HT-29 (cell line): ENCODE data around the gene CERS1. TPM values are rescaled to one million over a fixed set of nuclear protein-coding genes. Genes with fewer than 3 reads are reported as not detected.
A peak's percentile ranks its signal among the peaks of the same experiment; 100 is the strongest.

Source experiments
- DNase-seq: peaks from one replicate; pipeline ENCODE4 v3.0.0-alpha.2; 2015; ENCODE audit warnings: low spot score
- total RNA-seq: library from RNA; depleted of rRNA; stranded (reverse); fragments of >200 nt; shearing (Covaris generic); gene quantifications from 2 replicates; pipeline ENCODE4 v1.2.3, GENCODE V29; 2014; rRNA removed

The CERS1 gene, protein sequence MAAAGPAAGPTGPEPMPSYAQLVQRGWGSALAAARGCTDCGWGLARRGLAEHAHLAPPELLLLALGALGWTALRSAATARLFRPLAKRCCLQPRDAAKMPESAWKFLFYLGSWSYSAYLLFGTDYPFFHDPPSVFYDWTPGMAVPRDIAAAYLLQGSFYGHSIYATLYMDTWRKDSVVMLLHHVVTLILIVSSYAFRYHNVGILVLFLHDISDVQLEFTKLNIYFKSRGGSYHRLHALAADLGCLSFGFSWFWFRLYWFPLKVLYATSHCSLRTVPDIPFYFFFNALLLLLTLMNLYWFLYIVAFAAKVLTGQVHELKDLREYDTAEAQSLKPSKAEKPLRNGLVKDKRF
- total RNA-seq, result not detected in 2 replicates

DNA sequence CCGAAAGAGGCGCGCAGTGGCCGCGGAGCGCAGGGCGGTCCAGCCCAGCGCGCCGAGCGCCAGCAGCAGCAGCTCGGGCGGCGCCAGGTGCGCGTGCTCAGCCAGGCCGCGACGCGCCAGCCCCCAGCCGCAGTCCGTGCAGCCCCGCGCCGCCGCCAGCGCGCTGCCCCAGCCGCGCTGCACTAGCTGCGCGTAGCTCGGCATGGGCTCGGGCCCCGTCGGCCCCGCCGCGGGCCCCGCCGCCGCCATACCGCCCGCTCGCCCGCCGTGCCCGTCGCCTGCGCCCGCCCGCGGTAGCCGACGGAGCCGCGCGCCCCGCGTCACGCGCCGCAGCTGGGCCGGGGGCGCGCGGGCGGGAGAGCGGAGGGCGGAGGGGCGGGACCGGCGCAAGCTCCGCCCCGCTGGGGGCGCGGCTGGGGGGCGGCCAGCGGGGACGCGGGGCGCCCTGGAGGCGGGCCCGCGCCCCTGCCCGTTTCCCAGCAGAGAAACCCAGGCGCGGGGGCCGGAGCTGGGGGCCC is at the start of gene CERS1:
TSS of gene CERS1 (minus strand) at position 335 of the 518 bp plus-strand sequence. CDS start at position 249, 86 bp downstream.
- DNase-seq, result no peak

DNA sequence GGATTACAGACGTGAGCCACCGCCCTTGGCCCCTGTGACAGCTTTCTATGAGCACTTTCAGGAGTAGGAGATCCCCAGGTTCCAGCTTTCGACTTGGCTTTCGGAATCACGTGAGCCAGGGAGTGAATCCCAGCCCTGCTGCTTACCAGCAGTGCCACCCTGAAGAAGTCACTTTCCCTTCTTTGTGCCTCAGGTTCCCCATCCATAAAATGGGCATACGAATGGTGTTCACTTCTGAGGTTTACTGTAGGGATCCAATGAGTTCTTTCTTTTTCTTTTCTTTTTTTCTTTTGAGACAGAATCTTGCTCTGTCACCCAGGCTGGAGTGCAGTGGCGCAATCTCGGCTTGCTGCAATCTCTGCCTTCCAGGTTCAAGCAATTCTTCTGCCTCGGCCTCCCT is 49.3 kb upstream of the CERS1 start:
- DNase-seq, result no peak

DNA sequence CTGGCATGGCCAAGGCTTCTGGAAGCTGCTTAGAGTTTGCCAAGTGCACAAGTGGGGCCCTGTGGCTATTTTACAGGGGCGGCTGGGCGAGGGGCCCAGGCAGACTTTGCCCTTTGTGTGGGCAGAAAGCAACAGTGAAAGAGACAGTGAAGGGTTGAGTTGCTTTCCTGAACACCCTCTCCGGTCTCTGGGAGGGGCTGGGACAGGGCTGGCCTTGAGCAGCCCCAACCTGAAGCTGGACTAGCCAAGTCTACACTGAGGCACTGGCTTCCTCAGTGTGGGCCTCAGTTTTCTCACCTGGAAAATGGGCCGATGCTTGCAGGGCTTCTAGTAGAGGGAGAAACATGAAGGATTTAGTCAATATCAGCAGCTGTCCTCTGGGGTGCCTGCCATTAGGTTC is 47.5 kb upstream of the CERS1 start:
- DNase-seq, result no peak

DNA sequence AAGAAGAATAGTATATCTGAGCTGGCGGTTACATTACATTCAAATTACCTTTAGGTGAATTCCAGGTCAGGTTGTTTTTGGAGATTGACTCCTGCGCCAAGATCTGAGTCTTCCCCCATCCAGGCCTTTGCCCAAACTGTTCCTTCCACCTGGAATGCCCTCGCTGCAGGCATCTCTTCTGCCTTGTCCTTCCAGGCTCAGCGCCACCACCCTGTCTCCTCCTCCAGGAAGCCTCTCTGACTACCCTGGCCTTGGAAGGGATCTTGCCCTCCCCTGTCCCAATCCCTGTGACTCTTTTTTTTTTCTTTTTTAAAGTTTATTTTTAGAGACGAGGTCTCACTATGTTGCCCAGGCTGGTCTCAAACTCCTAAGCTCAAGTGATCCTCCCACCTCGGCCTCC is 46.7 kb upstream of the CERS1 start:
- no peak for DNase-seq

DNA sequence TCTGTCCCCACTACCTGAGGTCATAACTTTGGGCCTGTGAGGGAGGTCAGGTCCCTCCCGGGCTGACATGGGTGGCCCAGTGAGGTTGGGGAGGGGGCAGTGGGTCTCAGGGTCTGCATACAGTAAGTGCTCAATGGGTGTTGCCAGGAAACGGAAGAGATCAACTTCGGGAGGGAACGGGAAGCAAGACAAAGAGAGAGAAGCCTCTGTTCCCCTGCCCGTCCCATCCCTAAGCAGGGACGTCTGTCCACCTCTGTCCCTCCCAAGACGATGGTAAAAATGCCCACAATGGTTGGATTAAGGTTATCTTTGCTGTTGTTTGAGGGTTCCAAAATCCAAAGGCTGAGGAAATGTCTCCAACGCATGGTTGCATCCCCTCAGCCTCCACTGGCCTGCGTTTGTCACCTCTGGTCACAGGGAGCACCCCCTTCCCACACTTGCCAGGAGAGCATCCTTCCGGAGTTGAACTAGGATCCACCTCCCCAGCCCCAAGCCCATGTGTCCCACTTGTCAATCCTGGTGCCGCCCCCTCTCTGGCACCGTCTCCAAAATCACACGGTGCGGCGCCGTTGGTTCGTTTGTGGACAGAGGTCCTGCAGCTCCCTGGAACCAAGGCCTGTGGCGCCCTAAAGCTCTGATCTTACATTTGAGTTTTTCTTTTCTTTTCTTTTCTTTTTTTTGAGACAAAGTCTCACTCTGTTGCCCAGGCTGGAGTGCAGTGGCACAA is 45.8 kb upstream of the CERS1 start:
- DNase-seq, result no peak

DNA sequence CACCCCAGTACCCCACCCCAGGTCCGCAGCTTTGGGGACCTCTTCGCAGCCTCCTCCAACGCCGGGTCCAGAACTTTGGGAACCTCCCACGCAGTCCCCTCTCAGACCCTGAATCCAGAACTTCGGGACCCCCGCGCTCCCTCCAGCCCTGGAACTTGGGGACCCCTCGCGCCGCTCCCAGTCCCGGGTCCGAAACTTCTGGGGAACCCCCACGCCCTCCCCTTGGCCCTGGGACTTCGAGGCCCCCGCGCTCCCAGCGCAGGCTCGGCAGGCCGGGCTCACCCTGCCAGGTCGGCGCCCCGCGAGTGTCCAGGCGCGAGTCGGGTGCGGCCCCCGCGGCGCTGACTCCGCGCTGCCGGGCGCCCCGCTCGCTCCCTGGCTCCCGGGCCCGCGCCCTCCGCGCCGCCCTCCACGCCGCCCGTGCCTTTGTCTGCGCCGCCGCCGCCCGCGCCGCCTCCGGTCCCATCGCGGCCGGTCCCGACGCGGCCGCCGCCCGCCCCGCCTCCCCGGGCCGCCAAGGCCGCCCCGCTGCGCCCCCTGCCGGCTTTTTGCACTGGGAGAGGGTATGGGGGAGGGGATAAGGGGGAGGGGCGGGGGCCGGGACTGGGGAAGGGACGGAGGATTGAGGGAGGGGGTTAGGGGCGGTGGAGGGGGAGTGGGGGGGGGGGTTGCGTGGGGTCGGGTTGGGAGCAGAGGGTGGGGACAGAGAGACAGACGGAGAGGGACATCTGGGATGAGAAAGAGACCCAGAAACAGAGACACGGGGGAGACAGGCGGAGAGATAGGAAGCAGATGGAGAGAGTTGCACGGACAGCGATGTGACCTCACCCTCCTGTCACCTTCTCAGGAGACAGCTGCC is 45.0 kb upstream of the CERS1 start, which contains the start of gene HOMER3:
TSS of gene HOMER3 (minus strand) at position 449 of the 859 bp plus-strand sequence. CDS start 2,235 bp downstream, outside the sequence.
- peak; percentile 36 for DNase-seq

DNA sequence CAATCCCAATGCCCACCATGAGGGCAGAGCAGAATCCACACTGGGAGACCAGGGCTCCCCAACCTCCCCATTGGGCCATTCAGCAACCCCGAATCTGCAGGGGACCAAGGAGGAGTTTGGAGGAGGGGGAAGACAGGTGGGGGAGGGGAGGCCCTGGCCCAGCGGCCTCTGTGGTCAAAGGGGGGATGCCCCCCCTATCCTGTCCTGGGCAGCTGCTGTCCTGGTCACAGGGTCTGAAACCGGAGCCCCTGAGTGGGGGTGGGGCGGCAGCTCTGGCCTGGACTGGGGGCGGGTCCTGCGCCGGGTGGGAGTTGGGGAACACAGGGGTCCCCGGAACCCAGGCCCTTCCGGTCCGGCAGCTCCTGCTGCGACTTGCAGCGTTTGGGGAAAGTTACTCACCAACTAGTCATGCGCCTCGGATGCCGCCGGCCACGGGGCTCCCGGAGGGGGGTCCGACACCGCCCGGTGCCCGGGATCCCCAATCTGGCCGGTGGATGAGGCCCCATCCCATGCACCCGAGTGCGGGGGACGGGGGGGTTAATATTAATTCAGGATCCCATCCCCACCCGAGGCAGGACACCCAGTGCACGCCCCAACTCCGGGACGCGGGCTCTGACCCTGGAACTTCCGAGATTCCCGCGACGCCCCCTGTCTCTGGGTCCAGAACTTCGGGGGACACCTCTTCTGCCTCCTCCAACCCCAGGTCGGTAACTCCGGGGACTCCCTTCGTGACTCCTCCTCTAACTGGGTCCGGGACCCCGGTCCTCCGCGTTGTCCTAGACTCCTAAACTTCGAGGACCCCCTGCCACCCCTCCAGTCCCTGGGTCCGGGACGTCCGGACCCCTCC is 44.2 kb upstream of the CERS1 start:
- DNase-seq, result no peak

DNA sequence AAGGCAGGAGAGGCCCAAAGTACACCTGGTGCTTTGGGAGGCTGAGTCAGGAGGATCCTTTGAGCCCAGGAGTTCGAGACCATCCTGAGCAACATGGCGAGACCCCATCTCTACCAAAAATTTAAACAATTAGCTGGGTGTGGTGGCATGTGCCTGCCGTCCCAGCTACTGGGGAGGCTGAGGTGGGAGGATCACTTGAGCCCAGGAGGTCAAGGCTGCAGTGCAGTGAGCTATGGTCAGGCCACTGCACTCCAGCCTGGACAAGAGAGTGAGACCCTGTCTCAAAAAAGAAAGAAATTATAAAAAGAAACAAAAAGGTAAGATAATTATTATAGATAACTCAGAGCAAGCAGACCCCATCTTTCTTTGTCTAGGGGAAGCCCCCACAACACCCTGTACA is 43.2 kb upstream of the CERS1 start:
- no peak for DNase-seq

DNA sequence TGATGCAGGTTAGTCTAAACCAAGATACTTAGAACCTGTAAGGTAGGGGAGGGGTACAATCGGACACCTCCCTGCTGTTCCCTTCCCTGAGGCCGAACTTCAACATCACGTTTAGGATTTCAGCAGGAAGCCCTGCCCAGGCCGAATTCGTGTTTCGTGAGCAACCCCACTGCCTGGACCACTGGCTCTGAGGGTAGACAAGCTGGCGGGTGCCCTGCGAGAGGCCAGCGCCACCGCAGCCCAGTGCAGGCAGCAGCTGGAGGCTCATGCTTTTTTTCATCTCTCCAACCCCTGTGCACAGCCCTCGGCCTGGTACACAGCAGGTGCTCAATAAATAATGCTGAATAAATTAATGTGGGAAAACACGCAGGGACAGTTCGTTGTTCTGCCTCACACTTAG is 37.3 kb upstream of the CERS1 start:
- no peak for DNase-seq

DNA sequence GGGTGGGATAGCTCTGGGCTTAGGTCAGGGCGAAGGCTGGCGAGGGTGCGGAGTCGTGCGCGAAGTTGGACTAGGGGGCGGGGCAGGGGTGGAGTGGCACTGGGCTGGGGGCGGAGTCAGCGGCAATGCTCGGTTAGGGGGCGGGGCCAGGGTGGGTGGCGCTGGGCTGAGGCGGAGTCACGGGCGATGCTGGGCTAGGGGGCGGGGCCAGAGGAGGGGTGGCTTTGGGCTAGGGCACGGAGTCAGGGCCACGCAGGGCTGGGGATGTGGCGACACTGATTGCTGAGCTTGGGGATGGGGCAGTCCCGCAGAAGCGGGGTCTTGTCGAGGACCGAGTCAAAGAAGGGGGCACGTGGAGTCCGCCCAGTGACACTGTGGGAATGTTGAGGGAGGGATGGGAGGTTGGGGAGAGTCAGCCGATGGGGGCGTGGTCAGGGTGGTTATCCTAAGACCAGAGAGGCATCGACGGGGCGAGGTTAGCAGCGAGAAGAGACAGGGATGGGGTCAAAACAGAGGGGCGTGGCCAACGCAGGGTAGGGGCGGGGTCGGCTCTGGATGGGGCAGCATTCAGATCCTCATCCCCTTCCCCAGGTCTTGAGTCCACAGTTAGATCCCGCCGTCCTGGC is 36.4 kb upstream of the CERS1 start:
- DNase-seq, result peak; percentile 48

DNA sequence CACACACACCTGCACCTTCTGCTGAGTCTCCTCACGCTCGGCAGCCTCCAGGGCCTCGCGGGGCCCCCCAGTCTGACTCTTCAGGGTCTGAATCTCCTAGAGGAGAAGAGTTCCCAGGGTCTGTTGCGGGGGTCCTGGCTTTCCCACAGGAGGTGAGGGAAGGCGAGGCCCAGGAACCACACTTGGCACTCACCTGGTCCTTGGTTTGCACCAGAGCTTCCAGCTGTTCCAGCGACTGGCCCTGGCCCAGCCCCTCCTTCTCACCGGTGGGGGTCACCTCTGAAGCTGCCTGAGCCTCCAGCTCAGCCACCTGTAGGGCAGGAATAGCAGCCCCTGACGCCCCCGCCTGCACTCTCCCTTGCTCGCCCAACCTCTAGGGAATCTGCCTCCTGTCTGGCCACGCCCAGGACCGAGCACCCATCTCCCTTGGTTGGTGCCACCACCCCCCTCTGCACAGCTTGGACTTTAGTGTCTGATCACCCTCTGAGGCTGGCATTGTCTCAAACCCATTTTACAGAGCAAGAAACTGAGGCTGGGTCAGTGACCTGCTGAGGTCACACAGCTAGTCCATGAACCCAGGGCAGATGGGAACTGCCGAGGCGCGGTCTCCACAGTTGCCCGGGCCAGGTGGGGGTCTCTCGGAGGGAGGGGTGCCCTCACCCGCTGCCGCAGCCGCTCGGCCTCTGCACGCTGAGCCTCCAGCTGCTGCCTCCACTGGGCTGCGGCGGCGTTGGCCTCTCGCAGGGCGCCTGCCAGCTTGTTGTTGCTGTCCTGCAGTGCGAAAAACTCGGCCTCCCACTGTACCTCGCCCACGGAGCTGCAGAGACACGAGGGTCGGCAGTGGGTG is 35.6 kb upstream of the CERS1 start:
- no peak for DNase-seq

DNA sequence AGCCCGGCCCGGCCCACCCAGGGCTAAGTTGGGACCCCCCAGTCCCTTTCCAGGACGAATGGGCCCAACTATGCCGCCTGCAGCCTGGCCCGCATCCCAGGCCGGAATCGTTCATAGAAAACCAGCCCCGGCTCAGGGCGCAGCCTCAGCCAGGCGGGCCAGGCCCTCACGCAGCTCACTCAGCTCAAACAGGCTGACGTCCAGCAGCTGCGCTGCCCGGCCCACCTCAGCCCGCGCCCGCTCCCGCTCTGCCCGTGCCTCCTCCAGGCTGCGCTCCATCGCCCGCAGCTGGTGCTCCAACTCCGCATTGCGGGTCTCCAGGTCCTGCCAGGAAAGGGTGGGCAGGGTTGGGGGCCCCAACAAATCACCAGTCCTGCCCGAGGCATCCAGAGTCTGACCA is 33.4 kb upstream of the CERS1 start:
- DNase-seq, result no peak

DNA sequence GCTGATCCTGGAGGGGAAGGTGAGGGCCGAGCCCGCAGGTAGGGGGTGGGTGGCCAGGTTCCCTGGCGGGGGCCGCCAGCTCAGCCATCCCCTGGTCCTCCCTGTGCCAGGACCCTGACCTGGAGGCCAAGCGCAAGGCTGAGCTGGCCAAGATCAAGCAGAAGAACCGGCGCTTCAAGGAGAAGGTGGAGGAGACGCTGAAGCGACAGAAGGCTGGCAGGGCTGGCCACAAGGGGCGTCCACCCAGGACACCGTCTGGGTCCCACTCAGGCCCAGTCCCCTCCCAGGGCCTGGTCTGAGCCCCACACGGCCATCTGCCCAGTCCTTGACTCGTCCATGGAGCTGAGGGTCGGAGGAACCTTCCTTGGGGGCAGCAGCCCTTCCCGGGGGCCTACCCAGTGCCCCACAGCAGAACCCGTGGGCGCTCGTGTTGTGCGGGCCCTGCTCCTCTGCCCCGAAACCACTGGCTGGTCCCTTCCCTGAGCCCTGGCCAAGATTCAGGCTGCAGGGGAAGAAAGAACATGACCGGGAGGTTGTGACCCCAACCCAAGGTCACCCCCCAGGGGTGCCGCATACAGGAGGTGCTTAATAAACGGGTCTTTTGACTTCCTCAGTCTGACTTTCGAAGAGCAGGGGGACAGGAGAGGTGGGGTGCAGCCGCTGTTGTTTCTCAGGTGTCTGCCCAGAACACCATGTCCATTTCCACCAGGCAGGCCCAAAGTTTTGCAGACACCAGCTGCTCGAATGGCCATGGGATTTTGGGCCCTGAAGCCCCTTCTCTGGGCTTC is 32.3 kb upstream of the CERS1 start:
- DNase-seq, result no peak

DNA sequence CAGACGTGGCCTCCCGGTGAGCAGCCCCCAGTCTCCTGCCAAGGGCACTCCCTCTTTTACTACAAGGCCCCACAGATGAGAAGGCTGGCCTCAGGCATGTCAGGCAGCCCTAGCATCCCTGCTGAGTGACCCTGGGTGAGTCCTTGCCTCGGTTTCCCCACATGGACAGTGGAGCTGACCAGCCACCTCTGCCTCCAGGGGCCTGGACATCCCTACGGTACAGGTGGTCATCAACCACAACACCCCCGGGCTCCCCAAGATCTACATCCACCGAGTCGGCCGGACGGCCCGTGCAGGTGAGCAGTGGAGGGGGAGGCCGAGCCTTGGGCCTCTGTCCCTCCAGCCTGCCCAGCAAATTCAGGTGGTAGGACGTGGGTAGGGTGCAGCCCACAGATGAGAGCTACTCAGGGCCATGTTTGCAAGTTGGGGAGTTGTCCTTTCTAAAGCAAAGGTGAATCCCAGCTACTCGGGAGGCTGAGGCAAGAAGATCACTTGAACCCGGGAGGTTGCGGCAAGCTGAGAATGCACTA is 28.8 kb upstream of the CERS1 start:
- no peak for DNase-seq

DNA sequence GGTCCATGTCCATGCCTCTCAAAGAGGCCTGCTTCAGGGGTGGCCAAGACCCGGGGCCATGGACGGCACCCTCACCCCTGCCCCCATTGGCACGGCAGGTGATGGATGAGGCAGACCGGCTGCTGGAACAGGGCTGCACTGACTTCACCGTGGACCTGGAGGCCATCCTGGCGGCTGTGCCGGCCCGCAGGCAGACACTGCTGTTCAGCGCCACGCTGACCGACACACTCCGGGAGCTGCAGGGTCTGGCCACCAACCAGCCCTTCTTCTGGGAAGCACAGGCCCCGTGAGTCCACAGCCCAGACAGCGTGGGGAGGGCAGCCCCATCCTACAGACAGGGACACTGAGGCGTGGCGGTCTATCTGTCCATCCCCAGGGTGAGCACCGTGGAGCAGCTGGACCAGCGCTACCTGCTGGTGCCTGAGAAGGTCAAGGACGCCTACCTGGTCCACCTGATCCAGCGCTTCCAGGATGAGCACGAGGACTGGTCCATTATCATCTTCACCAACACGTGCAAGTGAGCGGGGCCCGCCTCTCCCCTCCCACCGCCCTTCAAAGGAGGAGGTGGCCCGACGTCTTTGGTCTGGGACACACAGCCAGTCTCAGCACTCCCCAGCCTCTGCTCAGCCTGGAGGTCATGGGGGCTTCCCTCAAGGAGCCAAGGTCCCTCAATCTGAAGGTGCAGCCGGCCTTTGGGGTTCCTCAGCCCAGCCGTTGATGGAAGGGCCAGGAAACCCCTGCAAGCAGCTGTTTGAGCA is 26.4 kb upstream of the CERS1 start:
- DNase-seq, result no peak

DNA sequence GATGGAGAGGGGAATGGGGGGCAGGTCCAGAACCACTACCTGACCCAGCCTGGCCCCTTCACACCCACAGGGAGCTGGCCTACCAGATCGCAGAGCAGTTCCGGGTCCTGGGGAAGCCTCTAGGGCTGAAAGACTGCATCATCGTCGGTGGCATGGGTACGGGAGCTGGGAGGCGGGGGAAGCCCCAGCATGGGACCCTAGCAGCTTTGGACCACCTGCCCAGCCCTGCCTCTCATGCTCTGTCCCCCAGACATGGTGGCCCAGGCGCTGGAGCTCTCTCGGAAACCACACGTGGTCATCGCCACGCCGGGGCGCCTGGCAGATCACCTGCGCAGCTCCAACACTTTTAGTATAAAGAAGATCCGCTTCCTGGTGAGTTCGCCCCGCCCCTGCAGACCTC is 25.6 kb upstream of the CERS1 start:
- DNase-seq, result no peak

DNA sequence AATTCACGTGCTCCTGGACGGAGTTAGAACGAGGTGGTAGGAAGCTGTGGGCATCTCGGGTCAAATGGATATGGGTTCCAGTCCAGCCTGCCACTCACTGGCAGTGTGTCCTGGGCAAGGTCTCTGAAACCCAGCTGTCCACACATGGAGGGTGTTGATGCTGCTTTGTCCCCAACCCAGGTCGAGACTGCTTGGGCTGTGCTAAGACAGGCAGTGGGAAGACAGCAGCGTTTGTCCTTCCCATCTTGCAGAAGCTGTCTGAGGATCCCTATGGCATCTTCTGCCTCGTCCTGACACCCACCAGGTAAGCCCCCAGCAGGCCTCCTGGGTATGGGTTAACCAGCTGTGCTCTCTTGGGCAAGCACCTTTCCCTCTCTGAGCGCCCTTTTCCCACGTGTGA is 24.4 kb upstream of the CERS1 start:
- no peak for DNase-seq

DNA sequence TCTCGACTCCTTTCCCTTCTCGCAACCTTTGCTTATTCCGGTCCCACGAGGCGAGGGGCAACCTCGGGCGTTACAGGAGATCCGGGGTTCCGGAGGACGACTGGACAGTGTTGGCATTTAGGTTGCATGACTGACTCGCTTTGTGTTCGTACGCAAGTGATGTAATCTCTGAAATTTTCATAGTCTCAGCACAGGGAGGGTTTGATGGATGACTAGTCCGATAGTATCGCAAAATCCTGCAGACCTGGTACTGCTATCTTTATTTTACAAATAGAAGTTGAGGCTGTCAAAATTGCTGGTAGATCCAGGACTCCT is 23.9 kb upstream of the CERS1 start:
- no peak for DNase-seq
